HG03520 (cell line): ENCODE results near the gene ASIC4.

Experiments used
- ATAC-seq: cut with Tn5 transposase; IDR thresholded peaks from one replicate; pipeline ENCODE4 v1.9.1; 2021; ENCODE audit warnings: mild to moderate bottlenecking, moderate library complexity; ENCODE audit not compliant: unreplicated experiment

The ASIC4 gene

DNA sequence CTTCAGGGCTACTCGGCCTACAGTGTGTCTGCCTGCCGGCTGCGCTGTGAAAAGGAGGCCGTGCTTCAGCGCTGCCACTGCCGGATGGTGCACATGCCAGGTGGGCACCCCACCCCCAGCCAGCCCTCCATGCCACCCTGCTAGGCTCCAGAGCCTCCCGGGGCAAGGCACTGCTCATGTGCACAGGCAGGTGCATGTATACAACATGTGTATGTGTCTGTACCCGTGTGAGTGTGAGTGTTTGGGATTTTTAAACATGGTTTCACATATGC is 18.0 kb downstream of the ASIC4 start:
- ATAC-seq, result no peak

DNA sequence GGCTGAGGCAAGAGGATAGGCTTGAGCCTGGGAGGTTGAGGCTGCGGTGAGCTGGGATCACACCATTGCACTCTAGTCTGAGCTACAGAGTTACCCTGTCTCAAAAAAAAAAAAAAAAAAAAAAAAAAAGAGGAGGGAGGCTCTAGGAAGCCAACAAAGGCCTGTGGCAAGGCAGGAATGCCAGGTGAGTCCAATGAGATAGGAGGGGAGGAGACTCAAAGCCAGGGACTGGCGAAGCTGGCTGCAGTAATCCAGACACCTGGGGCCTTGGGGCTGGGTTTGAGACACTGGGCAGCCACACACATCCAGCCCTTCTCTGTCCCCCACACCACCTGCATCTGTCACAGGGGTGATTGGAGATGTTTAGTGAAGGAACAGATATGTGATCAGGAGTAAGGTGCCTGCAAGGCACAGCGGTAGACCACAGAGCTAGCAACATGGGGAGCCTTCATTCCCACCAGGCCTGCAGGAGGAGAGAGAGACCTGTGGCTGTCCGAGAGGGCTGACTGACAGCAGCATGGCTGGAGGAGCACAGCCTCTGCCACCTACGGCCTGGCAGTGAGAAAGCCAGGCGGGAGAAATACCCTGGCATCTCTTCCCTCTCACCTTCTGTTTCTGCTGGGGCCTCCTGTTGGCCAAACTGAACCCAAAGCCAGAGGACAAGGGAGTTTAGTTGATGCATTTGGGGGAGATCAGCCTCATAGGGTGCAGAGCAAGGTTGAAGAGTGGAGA is 19.8 kb downstream of the ASIC4 start:
- ATAC-seq, result no peak

DNA sequence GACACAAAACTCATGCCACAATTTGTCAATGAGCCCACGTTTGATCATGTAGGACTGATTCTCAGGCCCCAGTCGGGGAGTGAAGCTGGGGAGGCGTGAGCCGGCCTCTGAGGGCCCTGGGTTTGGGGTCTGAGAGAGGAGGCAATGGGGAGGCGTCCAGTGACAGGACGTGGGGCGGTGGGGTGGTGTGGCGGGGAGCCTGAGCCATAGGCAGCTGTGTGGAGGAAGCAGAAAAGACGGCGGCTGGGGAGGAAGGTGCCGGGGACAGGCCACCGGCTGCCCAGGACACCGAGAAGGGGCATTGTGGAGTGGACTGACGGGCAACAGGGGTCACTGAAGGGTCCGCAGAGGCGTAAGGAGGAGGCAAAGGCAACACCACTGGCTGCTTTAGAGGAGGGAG is 22.1 kb downstream of the ASIC4 start:
- no peak for ATAC-seq

- ATAC-seq, result no peak
Observed at GRCh38 chr2:219536967-219537366, 22.7 kb downstream of the ASIC4 start.

DNA sequence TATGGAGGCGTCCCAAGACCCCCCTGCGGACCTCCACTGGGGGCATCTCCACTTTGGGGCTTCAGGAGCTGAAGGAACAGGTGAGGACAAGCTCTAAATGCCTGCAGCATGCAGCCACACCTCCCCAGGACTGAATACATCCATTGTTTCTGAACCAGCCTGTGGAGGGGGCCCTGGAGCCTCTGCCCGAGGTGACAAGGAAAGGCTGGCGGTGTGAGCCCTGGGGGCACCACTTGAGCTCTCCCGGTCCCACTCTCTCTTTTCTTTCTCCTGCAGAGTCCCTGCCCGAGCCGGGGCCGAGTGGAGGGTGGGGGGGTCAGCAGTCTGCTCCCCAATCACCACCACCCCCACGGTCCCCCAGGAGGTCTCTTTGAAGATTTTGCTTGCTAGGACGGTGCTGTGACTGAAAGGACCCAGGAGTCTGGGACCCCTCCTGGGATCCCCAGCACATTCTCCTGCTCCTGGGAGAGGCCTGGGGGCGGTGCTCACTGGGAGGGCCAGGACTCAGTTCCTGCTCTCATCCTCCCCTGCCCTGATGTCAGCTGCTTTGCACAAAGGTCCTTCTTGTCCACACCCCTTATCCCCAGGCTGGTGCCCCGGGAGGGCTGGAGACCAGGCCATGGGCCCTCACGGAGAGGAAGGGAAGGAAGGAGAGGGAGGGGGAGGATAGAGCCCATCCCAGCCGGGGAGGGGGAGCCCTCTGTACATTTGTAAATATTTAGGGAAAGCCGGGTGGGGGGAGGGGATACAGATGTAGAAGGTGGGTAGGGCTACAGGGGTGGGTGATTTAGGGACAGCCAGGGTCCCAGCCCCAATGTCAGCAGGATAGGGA is 23.6 kb downstream of the ASIC4 start:
- no peak for ATAC-seq

DNA sequence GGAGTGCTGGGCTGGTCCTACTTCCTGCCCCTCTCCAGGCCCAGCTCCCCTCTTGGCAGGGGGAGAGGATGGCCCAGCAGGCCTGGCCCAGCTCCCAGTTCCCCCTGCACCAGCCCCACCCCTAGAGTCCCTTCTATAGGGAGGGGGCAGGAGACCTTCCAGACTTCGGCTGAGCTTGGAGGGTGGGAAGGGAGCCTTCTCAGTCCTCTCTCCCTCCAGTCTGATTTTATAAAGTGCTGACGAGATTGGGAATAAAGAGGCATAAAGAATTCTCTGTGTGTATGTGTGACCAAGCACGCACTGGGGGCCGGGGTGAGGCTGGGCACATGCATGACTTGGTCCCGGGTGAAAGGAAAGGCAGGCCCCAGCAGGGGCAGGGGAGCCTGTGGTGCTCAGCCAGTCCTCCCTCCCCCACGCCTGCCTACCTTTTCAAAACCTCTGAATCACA is 24.2 kb downstream of the ASIC4 start:
- ATAC-seq, result no peak

- ATAC-seq, result no peak
Observed at GRCh38 chr2:219538956-219539788, 24.9 kb downstream of the ASIC4 start.

GRCh38 chr2:219539926-219540678 is 25.8 kb downstream of the ASIC4 start:
- no peak for ATAC-seq

GRCh38 chr2:219540784-219541504 is 26.7 kb downstream of the ASIC4 start:
- ATAC-seq, result no peak

- peak; percentile 44 for ATAC-seq
Observed at GRCh38 chr2:219541611-219542180, 27.4 kb downstream of the ASIC4 start.

DNA sequence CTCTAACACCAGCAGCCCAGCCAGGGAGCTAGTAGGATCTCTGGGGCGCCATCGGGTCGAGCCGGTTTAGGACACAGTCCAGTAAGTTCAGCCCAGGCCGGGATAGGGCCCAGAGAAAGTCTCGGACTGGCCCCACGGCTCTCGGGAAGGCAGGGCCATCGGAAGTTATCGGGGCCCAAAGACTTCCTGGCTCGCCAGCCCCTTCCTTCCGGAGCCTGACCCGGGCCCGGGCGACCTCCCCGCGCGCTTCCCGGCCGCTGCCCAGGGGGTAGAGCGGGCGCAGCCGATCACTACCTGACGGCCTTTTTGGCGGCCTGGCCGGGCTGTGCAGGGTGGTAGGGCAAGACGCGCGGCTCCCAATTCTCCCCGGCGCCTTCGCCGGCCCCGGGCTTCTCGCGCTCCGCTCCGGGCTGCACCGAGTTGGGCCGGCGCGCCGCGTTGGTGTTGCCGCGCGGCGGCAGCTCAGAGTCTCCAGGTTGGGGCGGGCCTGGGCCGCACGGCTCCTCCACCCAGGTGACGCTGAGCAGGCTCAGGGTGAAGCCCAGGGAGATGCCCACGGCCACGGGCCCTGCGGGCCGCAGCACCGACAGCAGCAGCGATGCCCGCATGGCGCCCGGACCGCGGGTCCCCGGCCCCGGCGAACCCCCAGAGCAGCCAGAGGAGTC is 28.8 kb downstream of the ASIC4 start:
- ATAC-seq, result peak; percentile 34

DNA sequence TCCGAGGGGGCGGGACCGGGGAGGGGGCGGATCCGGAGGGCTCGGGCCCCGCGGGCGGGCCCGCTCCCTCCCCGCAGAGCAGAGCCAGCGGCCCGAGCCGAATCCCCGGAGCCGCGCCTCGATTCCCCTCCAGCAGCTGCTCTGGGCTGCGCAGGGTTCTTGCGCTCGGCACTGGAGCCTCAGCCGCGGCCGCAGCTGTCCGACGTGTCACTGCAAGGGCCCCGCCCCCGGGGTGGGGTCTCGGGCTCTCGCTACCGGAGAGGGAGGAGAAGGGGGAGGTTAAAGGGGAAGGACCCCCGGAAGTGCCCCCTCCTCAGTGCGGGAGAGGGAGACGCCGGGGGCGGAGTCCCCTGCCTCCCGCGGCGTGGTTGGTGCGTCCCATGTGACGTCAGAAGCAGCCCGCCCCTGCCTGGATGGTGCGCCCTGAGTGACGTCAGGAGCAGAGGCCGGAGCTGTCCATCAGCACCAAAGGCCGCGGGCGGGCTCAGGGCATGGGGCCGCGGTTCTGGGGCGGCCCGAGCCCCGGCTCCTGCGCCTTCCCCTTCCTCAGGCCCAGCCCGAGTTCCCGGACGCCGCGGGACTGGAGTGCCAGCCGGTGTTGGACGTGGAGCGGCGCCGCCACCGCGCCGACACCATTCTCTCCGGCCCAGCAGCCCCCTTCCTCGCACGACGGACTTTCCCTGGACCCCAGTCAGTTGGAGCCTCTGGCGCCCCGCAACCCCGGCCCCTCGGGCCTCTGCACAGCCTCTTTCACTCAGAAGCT is 29.5 kb downstream of the ASIC4 start, which contains the start of the genes CHPF and TMEM198:
Gene CHPF (minus strand): TSS at position 214 of the 763 bp plus-strand sequence. CDS start 271 bp downstream, outside the sequence.
Gene TMEM198 (plus strand): TSS at position 433 of the 763 bp plus-strand sequence. CDS start 700 bp downstream, outside the sequence.
- ATAC-seq, result peak; percentile 70

DNA sequence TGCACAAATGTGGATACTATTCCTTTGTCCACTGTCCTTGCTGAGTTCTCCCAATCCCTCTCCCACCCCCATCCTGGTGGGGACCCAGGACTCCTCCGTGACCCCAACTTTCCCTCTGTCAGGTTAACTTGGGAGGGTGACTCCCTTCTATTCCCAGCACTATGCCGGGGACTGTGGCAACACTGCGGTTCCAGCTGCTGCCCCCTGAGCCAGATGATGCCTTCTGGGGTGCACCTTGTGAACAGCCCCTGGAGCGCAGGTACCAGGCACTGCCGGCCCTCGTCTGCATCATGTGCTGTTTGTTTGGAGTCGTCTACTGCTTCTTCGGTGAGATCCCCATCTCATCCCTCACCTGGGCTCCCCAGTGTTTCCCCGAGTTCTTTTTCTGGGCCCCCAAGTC is 30.3 kb downstream of the ASIC4 start:
- ATAC-seq, result no peak

DNA sequence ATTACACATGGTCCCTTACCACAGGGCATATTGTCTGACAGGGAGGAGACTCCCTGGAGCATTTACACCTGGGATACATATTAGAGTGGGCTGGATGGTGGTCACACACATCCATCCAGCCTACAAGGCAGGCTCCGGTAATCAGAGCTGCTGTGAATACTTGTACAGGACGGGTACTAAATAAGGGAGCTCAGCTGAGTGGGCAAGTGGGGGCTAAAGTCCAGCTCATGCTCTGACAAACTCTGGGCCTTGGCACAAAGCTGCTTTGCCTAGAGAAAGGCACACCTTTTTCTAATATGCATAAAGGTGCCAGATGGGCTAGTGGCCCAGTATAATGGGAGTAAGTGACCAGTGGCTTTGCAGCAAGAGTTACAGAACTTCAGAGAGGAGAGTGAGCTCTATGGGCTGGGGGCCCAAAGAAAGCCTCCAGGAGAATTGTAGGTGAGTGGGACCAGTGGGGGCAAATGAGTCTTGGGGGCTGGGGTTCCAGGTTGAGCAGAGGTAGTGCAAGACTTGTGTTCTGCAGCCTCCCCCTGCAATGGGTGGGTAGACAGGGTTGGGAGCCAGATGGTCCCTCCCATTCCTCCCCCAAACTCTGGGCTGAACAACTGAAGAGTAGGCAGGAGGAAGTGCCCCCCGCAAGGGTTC is 31.1 kb downstream of the ASIC4 start:
- no peak for ATAC-seq

GRCh38 chr2:219545943-219546352 is 31.7 kb downstream of the ASIC4 start:
- no peak for ATAC-seq

- no peak for ATAC-seq
Observed at GRCh38 chr2:219547621-219548020, 33.3 kb downstream of the ASIC4 start.

- no peak for ATAC-seq
Observed at GRCh38 chr2:219548990-219549389, 34.7 kb downstream of the ASIC4 start.

DNA sequence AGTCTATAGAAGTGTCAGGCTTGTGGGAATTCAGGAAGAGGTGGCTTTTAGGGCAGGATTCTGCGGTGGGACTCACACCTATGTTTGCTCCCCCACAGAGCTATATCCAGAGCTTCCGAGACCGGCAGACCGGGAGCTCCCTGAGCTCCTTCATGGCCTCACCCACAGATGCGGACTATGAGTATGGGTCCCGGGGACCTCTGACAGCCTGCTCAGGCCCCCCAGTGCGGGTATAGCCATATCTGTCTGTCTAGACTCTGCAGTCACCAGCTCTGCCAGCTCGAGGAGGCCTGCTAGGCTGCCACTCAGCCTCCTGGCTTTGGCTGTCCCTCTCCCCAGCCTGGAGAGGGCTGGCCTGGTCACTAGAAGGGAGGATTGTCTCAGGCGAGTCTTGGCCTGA is 35.3 kb downstream of the ASIC4 start:
- ATAC-seq, result no peak
